ENCODE measurements around the gene CLASP2.
"Not testable (repeated sequence)": the region's sequence is repeated elsewhere in the genome, so short reads cannot be mapped to it uniquely, and the experiment has no call there.

The CLASP2 gene

DNA sequence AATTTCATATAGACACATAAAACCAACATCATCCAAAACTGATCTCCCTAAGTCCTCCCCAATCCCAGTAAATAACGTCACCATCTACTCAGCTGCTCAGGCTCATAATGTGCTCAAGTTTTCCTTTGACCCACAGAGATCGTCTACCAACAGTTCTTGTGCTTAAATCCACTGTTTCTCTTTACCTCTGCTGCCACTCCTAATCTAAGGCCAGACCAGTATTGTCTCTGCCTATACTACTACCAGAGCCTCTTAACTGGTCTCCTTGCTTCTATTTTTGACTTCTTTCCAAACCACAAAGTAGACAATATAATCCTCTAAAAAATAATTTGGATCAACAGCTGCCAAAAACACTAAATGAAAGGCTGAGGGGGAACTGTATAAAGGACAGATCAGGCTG lies 65.3 kb downstream of the CLASP2 start:
- H3K9me3 ChIP-seq (ENCODE audit: insufficient read depth, low read length, severe bottlenecking), result no peaks in the 10 kb centered on the region
- H4K20me1 ChIP-seq (ENCODE audit: insufficient read depth, low read length), result 0 out of 2 replicates have a peak, but pooled peaks cover 4% of the 10 kb centered on the region
- no peak overlapping the region for H3K9ac ChIP-seq (ENCODE audit: low read depth, low read length)
- no peaks in the 10 kb centered on the region for H3K4me1 ChIP-seq (ENCODE audit: insufficient read depth, low read length)
- DNase-seq (no peak), ATAC-seq (ENCODE audit: insufficient read depth, low read depth) (peak; percentile 40; the same call in 1 of the 3 replicates)
- peaks cover 24% of the 10 kb centered on the region; the same call in 1 of the 2 replicates for H3K79me2 ChIP-seq (ENCODE audit: insufficient read depth, low read length)
- H3K36me3 ChIP-seq (ENCODE audit: insufficient read depth, low read length), result no peaks in the 10 kb centered on the region
- no peak overlapping the region for H2AFZ ChIP-seq (ENCODE audit: low read depth, low read length)
- no peak overlapping the region for H3K27ac ChIP-seq (ENCODE audit: low read length)
- TF ChIP-seq, protein P1, sequence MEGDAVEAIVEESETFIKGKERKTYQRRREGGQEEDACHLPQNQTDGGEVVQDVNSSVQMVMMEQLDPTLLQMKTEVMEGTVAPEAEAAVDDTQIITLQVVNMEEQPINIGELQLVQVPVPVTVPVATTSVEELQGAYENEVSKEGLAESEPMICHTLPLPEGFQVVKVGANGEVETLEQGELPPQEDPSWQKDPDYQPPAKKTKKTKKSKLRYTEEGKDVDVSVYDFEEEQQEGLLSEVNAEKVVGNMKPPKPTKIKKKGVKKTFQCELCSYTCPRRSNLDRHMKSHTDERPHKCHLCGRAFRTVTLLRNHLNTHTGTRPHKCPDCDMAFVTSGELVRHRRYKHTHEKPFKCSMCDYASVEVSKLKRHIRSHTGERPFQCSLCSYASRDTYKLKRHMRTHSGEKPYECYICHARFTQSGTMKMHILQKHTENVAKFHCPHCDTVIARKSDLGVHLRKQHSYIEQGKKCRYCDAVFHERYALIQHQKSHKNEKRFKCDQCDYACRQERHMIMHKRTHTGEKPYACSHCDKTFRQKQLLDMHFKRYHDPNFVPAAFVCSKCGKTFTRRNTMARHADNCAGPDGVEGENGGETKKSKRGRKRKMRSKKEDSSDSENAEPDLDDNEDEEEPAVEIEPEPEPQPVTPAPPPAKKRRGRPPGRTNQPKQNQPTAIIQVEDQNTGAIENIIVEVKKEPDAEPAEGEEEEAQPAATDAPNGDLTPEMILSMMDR (IDR thresholded peaks at IDR 0.05; ENCODE audit: borderline replicate concordance, extremely low read depth, low read length, poor library complexity, severe bottlenecking), result no peak
- TF ChIP-seq EZH2 (IDR thresholded peaks at IDR 0.05; ENCODE audit: borderline replicate concordance, low read depth, low read length, severe bottlenecking), result no peak
- no peak overlapping the region for H3K4me2 ChIP-seq (ENCODE audit: insufficient read depth, low read length)
- H3K4me3 ChIP-seq (ENCODE audit: low read depth in 1 of 2, low read length in 2 of 2), result no peak overlapping the region
- H3K27me3 ChIP-seq (ENCODE audit: insufficient read depth, low read length, poor library complexity), result no peaks in the 10 kb centered on the region

DNA sequence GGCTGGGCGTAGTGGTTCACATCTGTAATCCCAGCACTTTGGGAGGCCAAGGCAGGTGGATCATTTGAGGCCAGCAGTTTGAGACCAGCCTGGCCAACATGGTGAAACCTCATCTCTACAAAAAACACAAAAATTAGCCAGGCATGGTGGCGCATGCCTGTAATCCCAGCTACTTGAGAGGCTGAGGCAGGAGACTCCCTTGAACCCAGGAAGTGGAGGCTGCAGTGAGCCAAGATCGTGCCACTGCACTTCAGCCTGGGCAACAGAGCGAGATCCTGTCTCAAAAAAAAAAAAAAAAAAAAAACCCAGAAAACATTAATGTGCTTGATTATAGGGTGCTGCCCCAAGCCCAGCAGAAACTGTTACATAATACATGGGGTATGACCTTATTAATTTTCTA lies 67.0 kb downstream of the CLASP2 start:
- H3K4me3 ChIP-seq (ENCODE audit: low read depth in 1 of 2, low read length in 2 of 2); DNase-seq; H3K4me1 ChIP-seq (ENCODE audit: insufficient read depth, low read length); ATAC-seq (ENCODE audit: insufficient read depth, low read depth); H3K9me3 ChIP-seq (ENCODE audit: insufficient read depth, low read length, severe bottlenecking); H3K27me3 ChIP-seq (ENCODE audit: insufficient read depth, low read length, poor library complexity); H4K20me1 ChIP-seq (ENCODE audit: insufficient read depth, low read length); H3K4me2 ChIP-seq (ENCODE audit: insufficient read depth, low read length); H3K36me3 ChIP-seq (ENCODE audit: insufficient read depth, low read length); H3K27ac ChIP-seq (ENCODE audit: low read length); H2AFZ ChIP-seq (ENCODE audit: low read depth, low read length); H3K9ac ChIP-seq (ENCODE audit: low read depth, low read length): not testable (repeated sequence)
- H3K79me2 ChIP-seq (ENCODE audit: insufficient read depth, low read length), result peaks cover 20% of the 10 kb centered on the region; the same call in 1 of the 2 replicates

DNA sequence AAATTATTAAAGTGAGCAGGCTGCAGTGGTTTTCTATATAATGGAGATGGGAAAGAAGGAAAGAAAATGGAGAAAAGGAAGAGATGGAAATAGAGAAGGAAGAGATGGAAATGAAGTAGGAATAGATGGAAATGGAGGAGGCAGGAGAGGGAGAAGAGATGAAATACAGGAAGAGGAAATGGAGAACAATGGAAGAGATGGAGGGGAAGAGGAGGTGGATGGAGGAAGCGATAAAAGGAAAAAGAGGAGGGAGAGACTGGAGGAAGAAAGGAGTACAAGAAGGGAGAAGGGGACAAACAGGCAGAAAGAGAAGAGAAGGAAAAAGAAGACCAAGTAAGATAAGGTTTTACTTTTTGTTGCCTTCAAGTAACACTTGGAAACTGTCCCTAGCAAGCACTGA lies 67.6 kb downstream of the CLASP2 start:
- Histone ChIP-seq H2AFZ (ENCODE audit: low read depth, low read length) (no peak overlapping the region), H3K4me2 (ENCODE audit: insufficient read depth, low read length) (no peak overlapping the region), H3K4me1 (ENCODE audit: insufficient read depth, low read length) (no peaks in the 10 kb centered on the region), H3K4me3 (ENCODE audit: low read depth in 1 of 2, low read length in 2 of 2) (no peak overlapping the region), H3K36me3 (ENCODE audit: insufficient read depth, low read length) (no peaks in the 10 kb centered on the region), H3K27ac (ENCODE audit: low read length) (no peak overlapping the region), H3K27me3 (ENCODE audit: insufficient read depth, low read length, poor library complexity) (no peaks in the 10 kb centered on the region), H3K9me3 (ENCODE audit: insufficient read depth, low read length, severe bottlenecking) (no peaks in the 10 kb centered on the region), H3K79me2 (ENCODE audit: insufficient read depth, low read length) (peaks cover 20% of the 10 kb centered on the region; the same call in 1 of the 2 replicates), H3K9ac (ENCODE audit: low read depth, low read length) (no peak overlapping the region), H4K20me1 (ENCODE audit: insufficient read depth, low read length) (0 out of 2 replicates have a peak, but pooled peaks cover 4% of the 10 kb centered on the region)
- TF ChIP-seq EZH2 (IDR thresholded peaks at IDR 0.05; ENCODE audit: borderline replicate concordance, low read depth, low read length, severe bottlenecking), result no peak
- TF ChIP-seq, protein P1 (IDR thresholded peaks at IDR 0.05; ENCODE audit: borderline replicate concordance, extremely low read depth, low read length, poor library complexity, severe bottlenecking), result no peak
- DNase-seq (no peak), ATAC-seq (ENCODE audit: insufficient read depth, low read depth) (no peak)

DNA sequence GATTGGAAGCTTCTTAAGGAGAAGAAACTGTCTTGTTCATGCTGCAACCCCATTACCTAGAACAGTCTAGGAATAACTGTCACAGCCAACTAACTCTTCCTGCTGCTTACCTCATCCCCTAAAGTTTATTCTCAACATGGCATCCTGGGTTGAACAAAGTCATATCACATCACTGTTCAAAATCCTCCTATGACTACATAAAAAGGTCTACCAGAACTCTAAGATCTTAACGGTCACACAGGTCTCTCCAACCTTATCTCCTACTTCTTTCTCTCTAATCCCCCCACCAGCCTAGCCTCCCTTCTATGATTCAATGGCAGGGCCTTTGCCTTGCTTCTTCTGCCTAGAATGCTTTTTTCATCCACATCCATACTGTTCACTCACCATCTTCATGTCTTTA lies 69.3 kb downstream of the CLASP2 start:
- Histone ChIP-seq H3K4me3 (ENCODE audit: low read depth in 1 of 2, low read length in 2 of 2) (no peak overlapping the region), H3K9ac (ENCODE audit: low read depth, low read length) (no peak overlapping the region), H3K4me2 (ENCODE audit: insufficient read depth, low read length) (no peak overlapping the region), H3K36me3 (ENCODE audit: insufficient read depth, low read length) (peaks cover 5% of the 10 kb centered on the region; the same call in 1 of the 2 replicates), H2AFZ (ENCODE audit: low read depth, low read length) (no peak overlapping the region), H3K27me3 (ENCODE audit: insufficient read depth, low read length, poor library complexity) (no peaks in the 10 kb centered on the region), H3K9me3 (ENCODE audit: insufficient read depth, low read length, severe bottlenecking) (no peaks in the 10 kb centered on the region), H3K27ac (ENCODE audit: low read length) (no peak overlapping the region), H3K79me2 (ENCODE audit: insufficient read depth, low read length) (peaks cover 20% of the 10 kb centered on the region; the same call in 1 of the 2 replicates), H4K20me1 (ENCODE audit: insufficient read depth, low read length) (0 out of 2 replicates have a peak, but pooled peaks cover 4% of the 10 kb centered on the region), H3K4me1 (ENCODE audit: insufficient read depth, low read length) (no peaks in the 10 kb centered on the region)
- DNase-seq (no peak), ATAC-seq (ENCODE audit: insufficient read depth, low read depth) (no peak)
- TF ChIP-seq, protein P1 (IDR thresholded peaks at IDR 0.05; ENCODE audit: borderline replicate concordance, extremely low read depth, low read length, poor library complexity, severe bottlenecking), result no peak
- TF ChIP-seq EZH2 (IDR thresholded peaks at IDR 0.05; ENCODE audit: borderline replicate concordance, low read depth, low read length, severe bottlenecking), result no peak

Data from DND-41 (cell line).